GM21367 (cell line): ENCODE results near the gene TOR4A.

ENCODE experiments used
- ATAC-seq: cut with Tn5 transposase; IDR thresholded peaks from one replicate; pipeline ENCODE4 v1.9.1; 2021; ENCODE audit not compliant: unreplicated experiment

Gene TOR4A

GRCh38 chr9:137269231-137269772 lies 8.2 kb upstream of the TOR4A start:
- no peak for ATAC-seq

- no peak for ATAC-seq
Observed at GRCh38 chr9:137270929-137271695, 6.4 kb upstream of the TOR4A start.

- no peak for ATAC-seq
Observed at GRCh38 chr9:137271696-137272076, 5.8 kb upstream of the TOR4A start.

- no peak for ATAC-seq
Observed at GRCh38 chr9:137272241-137273094, 5.1 kb upstream of the TOR4A start.

GRCh38 chr9:137273095-137273490 lies 4.4 kb upstream of the TOR4A start:
- no peak for ATAC-seq

GRCh38 chr9:137273611-137274320 lies 3.8 kb upstream of the TOR4A start:
- ATAC-seq = no peak

- ATAC-seq = no peak
Observed at GRCh38 chr9:137275203-137275587, 2.3 kb upstream of the TOR4A start.

GRCh38 chr9:137275588-137276472 lies 1.7 kb upstream of the TOR4A start:
- ATAC-seq = no peak

- ATAC-seq = no peak
Observed at GRCh38 chr9:137276473-137277328, 825 bp upstream of the TOR4A start.

GRCh38 chr9:137278061-137278701 lies 655 bp downstream of the TOR4A start:
- no peak for ATAC-seq

- no peak for ATAC-seq
Observed at GRCh38 chr9:137278721-137279711, 1.5 kb downstream of the TOR4A start.

- ATAC-seq = no peak
Observed at GRCh38 chr9:137279741-137280473, 2.4 kb downstream of the TOR4A start.

GRCh38 chr9:137280474-137281344 lies 3.2 kb downstream of the TOR4A start:
- ATAC-seq = no peak

GRCh38 chr9:137281345-137282116 lies 4.0 kb downstream of the TOR4A start:
- no peak for ATAC-seq

GRCh38 chr9:137286975-137287383 lies 9.5 kb downstream of the TOR4A start:
- no peak for ATAC-seq
